HG03064 (cell line): ENCODE data around the gene TMIGD3.
"Not testable (repeated sequence)": the region's sequence is repeated elsewhere in the genome, so short reads cannot be mapped to it uniquely, and the experiment has no call there.

Experiments
- ATAC-seq: cut with Tn5 transposase; IDR thresholded peaks from one replicate; pipeline ENCODE4 v1.9.1; 2021; ENCODE audit warnings: low read depth; ENCODE audit not compliant: unreplicated experiment

The TMIGD3 gene

DNA sequence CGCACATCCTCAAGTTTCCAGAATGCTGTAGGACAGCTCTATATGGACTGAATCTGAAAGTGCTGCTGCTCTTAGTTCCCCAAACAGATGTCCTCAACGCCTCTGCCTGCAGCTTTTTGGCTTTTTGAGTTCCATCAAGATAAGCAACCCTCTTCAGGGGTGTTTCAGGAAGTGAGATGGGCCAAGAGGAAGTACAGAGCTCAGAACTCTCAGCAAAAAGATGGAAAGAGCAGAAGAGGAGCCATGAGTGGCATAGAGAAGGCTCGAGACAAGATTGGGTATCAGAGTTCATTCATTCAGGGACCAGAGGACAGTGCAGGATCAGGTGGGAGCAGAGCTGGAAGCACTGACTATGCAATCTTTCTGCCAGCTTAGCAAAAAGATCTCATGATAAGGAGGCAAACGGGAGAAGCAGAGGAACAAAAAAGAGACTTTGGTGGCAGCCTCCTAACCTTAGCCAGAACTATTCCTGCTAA is at the start of gene TMIGD3, which contains the start of gene ADORA3:
Gene TMIGD3, minus strand, starts transcription at position 49 of the 476 bp plus-strand sequence. CDS start 279 bp downstream, outside the sequence.
Gene ADORA3, minus strand, starts transcription at position 49 of the 476 bp plus-strand sequence. CDS start 279 bp downstream, outside the sequence.
- no peak for ATAC-seq

DNA sequence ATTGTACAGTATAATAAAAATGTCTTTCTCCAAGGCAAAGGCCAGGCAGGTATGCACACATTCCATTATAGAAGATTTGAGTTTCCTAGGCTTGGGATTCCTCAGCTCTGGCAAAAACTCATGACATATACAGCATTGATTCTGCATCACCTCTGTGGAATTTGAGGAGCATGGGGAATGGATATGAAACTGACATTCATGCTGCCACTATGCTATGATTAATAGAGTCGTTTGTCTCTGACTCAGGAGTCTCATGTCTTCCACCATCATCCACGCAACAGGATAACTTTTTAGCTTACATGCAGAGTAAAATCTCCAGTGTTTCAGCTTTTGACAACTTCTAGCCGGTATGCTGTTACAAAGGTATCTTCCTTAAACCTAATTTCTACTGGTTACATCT is 49.8 kb upstream of the TMIGD3 start:
- no peak for ATAC-seq

DNA sequence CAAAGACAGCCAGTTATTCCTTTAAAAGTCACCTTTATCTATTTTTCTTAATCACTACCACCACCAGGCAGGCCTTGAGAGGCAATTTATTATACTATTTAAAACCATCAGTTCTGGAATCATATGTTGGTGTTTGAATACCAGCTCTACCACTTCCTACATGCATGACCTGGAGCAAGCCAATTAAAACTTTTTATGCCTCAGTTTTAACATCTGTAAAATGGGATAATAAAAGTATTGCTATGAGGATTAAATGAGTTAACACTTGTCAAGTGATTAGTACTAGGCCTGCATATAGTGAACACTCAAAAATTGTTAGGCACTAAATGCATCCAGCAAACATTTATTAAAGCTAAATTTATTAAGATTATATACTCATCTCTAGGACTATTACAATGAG is 49.2 kb upstream of the TMIGD3 start:
- ATAC-seq = no peak

DNA sequence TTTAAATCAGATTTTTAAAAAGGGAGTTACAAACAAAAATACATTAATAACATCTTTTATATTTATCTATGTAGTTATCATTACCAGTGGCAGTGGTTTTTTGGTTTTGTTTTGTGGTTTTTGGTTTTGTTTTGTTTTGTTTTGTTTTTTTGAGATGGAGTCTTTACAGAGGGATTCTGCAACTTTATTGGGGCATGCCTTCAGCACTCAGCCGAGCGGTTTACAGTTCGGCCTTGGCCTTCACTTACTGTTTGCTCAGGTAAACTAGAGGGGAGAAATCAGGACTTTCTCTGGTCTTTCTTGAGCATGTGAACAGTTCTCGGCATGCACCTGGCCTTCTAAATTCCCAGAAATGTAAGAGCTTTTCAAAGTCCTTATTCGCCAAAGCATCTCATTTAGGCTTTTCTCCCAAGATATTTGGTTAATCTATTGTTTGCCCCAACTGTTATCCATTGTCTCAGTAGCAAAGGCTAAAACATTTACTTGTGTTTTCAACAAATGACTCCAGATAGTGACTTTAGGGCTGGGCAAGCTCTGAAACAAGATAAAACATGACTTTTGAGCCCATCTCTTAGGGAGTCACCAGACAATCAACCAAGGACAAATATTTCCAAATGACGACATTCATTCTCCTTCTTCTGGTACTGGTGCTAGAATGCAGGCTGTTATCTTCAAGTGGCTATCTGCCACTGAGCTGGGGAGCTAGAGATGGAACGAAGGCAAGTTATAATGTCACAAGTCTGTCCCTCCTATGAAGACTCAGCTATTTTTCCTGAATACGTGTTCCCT is 48.4 kb upstream of the TMIGD3 start:
- ATAC-seq = no peak

- not testable (repeated sequence) for ATAC-seq
Measured at GRCh38 chr1:111547786-111548185, 44.4 kb upstream of the TMIGD3 start.

- ATAC-seq = no peak
Measured at GRCh38 chr1:111542187-111542586, 38.8 kb upstream of the TMIGD3 start.

GRCh38 chr1:111541721-111542120 is 38.3 kb upstream of the TMIGD3 start:
- ATAC-seq = no peak

DNA sequence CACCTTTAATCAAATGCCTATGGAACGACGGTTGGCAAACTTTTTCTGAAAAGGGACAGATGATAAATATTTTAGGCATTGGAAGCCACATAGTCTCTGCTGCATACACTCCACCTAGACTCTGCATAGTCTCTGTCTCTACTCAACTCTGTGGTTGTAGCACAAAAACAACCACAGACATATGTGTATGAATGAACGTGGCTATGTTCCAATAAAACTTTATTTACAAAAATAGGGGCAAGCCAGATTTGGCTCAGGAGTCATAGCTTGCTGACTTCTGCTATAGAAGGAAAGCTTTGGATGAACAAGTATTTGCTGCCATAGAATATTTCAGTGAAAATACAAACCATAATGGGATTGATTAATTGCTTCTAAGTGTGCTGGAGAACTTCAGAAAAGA is 37.5 kb upstream of the TMIGD3 start:
- no peak for ATAC-seq

DNA sequence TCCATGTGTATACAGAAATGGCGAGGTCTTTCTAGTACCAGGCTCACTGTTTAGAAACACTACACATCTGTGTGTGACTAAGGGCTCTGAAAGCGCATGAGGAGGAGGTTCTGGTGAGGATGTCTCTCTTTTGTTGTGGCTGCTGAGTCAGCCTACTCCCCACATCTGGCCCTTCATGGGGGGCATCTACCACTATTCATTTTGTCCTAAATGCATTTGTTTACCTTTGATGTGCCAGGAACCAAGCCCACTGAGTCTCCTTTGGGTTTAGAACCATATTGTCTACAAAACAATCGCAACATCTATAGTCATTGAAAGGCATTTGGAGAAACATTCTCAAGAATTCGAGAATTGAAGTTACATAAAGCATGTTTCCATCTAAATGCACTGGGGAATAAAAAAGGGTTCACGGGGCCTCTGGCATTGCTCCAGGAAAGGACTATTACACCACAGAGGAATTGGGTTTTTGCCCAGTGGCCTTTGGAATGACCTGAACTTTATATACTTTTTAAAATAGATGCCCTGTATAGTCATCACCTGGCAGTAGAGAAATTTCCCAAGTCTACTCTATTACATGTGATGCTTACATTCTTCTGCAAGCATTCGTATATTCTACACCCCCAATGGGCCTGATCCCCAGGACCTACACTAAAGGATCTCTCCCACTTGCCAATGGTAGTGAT is 35.1 kb upstream of the TMIGD3 start:
- ATAC-seq = no peak

DNA sequence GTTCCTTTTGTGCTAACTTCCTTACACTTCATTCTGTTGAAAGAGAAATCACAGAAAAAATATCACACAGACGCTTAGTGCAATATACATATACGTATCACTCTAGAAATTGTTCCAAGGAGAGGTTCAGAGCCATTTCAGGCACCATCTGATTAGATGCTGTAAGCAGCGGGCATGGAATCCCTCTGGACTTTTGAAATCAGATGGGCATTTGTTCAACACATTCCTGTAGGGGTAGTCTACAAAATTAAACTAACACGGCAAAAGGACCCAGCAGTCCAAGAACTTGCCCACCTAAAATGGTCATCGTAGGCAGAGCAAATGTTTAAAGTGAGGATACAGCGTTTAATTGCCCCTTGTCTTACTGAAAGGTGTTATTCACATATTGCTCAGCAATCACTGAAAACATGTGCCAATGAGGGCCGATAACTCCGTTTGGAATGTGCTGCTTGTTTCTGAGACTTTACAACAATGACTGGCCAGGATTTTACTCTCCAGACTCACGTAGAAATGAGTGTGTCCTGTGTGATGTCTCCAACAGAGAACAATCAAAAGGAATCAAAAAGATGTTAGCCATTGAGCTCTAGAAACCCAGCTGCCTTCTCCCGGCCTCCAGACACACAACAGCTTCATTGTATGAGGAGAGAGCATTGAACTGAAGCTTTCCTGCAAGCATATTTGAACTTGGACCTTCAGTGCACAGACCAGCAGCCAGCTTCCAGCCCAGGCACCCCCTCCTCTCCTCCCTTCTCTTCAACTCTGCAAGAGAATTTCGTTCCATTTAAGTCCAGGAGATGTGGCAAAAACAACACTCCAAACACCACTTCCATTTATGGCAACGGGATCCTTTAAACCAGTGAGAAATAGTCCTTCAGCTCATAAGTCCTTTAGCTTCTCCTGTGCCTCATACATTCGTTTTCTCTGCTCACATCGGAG is 32.1 kb upstream of the TMIGD3 start:
- no peak for ATAC-seq

- no peak for ATAC-seq
Measured at GRCh38 chr1:111520053-111520452, 16.6 kb upstream of the TMIGD3 start.

DNA sequence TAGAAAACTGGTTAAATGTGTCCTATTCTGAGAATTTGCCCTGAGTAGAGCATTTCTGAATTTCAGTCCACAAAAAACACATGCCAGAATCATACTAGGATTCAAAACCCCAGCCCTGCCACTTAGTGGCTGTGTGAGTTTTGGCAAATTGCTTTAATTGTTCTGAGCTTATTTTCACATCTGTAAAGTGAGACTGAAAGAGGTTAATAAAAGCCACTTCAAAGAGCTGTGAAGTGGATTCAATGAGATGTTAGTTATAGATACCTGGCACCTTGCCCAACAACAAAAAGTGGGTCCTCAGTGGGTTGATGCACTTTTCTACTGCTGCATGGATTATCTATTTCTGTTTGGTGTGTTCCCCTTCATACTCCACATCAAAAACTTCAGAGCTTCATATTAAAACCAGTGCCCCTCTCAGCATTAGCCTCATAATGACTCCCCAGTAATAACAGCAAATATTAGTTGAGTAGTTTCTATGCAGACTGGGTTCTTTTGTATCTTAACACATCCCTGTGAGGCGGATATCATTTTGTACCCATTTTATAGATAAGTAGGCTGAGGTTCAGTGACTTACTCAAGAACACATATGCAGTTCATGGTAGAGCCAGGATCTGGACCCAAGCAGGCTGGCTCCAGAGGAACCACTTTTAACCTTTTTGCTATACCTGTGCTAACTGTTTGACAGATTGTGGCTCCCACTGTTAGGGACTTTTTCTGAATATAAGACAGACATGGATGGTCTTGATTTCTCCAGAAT is 14.2 kb upstream of the TMIGD3 start:
- no peak for ATAC-seq

DNA sequence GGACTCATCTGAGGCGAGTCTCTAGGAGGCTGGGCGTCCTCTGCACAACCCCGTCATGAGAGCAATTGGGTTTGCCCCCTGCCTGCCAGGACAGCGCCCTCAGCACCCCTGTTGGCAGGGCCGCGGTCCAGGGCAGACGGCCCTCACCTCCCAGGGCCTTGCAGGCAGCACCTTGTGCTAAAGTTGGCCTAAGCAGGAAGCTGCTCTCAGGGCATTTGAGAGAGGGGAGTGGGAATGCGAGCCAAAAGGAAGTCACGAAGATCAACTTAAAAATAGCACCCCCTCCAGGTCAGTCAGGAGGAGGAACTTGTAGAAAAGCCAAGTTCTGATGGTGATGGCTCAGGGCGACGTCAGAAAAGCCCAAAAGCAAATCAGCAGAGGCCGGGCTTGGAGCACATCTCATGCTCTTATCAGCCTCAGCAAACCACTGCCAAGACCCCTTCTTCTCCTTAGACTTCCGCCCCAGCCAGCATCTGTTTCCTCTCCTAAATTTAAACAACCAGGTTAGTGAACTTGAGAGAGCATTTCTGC is 12.6 kb upstream of the TMIGD3 start:
- no peak for ATAC-seq

- no peak for ATAC-seq
Measured at GRCh38 chr1:111515291-111516004, 12.0 kb upstream of the TMIGD3 start.

GRCh38 chr1:111513410-111514020 is 10.1 kb upstream of the TMIGD3 start:
- no peak for ATAC-seq

DNA sequence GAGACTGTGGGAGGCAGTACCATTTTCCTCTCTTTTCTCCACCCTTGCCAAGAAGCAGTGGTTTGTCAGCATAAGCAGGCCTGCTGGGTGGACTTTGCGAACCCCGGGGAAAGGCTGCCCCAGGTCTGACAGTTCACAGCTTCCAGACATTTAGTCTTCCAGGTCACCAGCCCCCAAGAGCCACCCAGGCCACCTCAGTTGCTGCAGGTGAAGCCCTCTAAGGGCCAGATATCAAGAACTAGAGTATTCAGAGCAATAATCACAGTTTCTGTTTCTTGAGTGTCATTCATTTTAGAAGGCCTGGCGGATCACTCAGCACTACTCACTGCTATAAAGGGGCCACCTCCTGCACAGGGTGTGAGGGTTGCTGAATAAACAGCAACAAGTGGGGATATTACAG is 9.5 kb upstream of the TMIGD3 start:
- no peak for ATAC-seq

DNA sequence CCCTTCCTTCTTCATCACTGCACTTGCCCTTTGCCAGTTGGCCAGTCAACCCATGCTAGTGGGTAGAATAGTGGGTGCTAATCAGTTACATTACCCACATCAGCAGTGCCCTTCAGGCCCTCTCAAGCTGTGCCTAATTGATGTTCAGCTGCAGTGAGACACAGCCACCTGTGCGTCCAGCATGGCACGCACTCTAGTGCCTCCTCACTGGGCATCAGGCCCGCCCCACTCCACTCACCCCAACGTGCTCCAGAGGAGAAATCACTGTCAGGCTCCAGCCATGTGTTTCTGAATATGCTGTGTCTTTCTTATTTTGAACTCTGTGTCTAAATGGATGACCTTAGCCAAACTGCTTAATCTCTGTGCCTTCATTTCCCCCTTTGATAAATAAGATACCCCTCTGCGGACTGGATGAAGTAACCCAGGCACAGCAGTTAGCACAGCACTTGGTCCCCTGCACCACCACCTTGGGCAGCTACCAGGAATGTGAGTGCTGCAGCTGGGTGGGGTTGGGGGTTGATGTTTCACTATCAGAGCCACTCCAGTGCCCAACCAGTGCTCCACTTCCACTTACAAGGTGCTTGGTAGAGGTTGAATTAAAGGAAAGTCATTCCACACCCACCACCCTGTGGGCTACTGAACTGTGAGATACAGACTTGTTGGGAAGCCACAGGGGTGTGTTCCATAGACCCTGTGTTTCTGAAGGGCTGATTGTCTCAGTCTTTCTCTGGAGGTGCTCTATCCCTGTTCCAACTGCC is 8.9 kb upstream of the TMIGD3 start:
- ATAC-seq = no peak

GRCh38 chr1:111511370-111511769 is 7.9 kb upstream of the TMIGD3 start:
- no peak for ATAC-seq
